ENCODE results near the gene ATP9B. TPM values are rescaled to one million over a fixed set of nuclear protein-coding genes. Genes with fewer than 3 reads are reported as not detected.

The ATP9B gene
- total RNA-seq, 1 experiment from 2014 or later: 20.9 TPM

DNA sequence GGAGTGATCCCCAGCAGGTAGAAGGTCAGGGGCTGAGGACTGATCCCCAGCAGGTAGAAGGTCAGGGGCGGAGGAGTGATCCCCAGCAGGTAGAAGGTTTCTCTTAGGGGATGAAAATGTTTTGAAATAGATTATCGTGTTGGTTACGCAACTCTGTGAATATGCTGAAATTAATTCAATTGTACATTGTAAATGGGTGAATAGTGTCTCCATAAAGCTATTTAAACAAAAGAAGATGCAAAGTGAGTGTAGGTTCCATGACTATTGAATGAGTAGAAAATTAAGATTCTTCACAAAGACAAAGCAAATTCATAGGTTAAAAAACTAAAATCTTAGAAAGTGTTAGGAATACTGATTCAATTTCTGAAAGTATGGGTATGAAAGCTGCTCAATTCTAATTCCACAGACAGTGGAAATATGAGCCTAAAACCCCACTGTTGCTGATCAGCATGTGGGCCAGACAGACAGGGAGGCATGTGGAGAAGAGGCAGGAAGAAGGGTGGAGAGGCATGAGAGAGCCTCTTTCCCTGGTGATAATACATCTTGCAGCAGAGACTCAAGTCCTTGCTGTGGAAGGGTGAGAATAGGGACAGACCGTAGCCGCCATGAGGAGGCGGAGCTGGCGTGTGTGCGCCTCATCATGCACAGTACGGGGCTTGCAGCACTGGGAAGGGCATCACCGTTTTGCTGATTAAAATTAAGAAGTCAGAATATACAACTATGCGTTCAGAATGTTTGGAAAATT lies 240.6 kb downstream of the ATP9B start:
- no peak overlapping the region for H3K56ac ChIP-seq (ENCODE audit: insufficient read length, low read depth, low read length)
- H2AFZ ChIP-seq (ENCODE audit: low read length): no peak overlapping the region
- Mint-ChIP-seq H3K9me3 (no peaks in the 10 kb centered on the region), H3K36me3 (ENCODE audit: insufficient read depth in 1 of 3, low read depth in 3 of 3) (peaks cover 11 to 26% (median 18%) of the 10 kb centered on the region in 3 experiments), H3K4me3 (no peak overlapping the region), H3K27me3 (ENCODE audit: low read depth) (no peaks in the 10 kb centered on the region), H3K27ac (peak overlapping the region in 2 of 3 experiments; percentile 16 to 44; a peak in 3 of 7 replicates), H3K4me1 (no peaks in the 10 kb centered on the region)
- H4K5ac ChIP-seq (ENCODE audit: insufficient read length, low read depth, low read length): no peak overlapping the region
- H2BK120ac ChIP-seq (ENCODE audit: low read depth, low read length, poor library complexity, severe bottlenecking): no peak overlapping the region
- no peak overlapping the region for H3K18ac ChIP-seq (ENCODE audit: insufficient read length, low read depth, low read length)
- no peak overlapping the region for H2BK15ac ChIP-seq (ENCODE audit: low read depth, low read length)
- no peaks in the 10 kb centered on the region for H3K79me2 ChIP-seq (ENCODE audit: insufficient read depth, low read length)
- no peak overlapping the region for H3K4me2 ChIP-seq (ENCODE audit: insufficient read depth, insufficient read length, low read length)
- no peak overlapping the region for H2BK20ac ChIP-seq (ENCODE audit: low read depth, low read length, poor library complexity, severe bottlenecking)
- no peak overlapping the region for H2BK12ac ChIP-seq (ENCODE audit: insufficient read length, low read depth, low read length)
- no peaks in the 10 kb centered on the region for H4K20me1 ChIP-seq (ENCODE audit: control insufficient read depth, insufficient read depth, insufficient read length)
- TF ChIP-seq, protein P1, sequence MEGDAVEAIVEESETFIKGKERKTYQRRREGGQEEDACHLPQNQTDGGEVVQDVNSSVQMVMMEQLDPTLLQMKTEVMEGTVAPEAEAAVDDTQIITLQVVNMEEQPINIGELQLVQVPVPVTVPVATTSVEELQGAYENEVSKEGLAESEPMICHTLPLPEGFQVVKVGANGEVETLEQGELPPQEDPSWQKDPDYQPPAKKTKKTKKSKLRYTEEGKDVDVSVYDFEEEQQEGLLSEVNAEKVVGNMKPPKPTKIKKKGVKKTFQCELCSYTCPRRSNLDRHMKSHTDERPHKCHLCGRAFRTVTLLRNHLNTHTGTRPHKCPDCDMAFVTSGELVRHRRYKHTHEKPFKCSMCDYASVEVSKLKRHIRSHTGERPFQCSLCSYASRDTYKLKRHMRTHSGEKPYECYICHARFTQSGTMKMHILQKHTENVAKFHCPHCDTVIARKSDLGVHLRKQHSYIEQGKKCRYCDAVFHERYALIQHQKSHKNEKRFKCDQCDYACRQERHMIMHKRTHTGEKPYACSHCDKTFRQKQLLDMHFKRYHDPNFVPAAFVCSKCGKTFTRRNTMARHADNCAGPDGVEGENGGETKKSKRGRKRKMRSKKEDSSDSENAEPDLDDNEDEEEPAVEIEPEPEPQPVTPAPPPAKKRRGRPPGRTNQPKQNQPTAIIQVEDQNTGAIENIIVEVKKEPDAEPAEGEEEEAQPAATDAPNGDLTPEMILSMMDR (conservative IDR thresholded peaks at IDR 0.05): no peak
- 100% methylated on average over 2 of the region's 11 CpGs for WGBS (ENCODE audit: extremely low coverage, insufficient read length, low lambda C conversion rate)
- no peak overlapping the region for H4K91ac ChIP-seq (ENCODE audit: insufficient read length, low read depth, low read length)
- no peak for DNase-seq
- no peak overlapping the region for H4K8ac ChIP-seq (replicated peaks; ENCODE audit: insufficient read length, low read depth, low read length)
- no peak overlapping the region for H2BK5ac ChIP-seq (ENCODE audit: insufficient read length, low read length)
- no peak overlapping the region for H3K14ac ChIP-seq (ENCODE audit: insufficient read depth, low read length)
- no peaks in the 10 kb centered on the region for H3K4me1 ChIP-seq (ENCODE audit: insufficient read depth, low read length)
- H3K9me3 ChIP-seq (ENCODE audit: control insufficient read depth, low read depth, low read length): no peaks in the 10 kb centered on the region
- no peaks in the 10 kb centered on the region for H3K27me3 ChIP-seq (ENCODE audit: insufficient read depth, low read length)
- no peaks in the 10 kb centered on the region for H3K23me2 ChIP-seq (ENCODE audit: insufficient read length, low read depth, low read length, poor library complexity, severe bottlenecking)
- no peak overlapping the region for H2AK5ac ChIP-seq (ENCODE audit: insufficient read length, low read length)
- H3T11ph ChIP-seq (ENCODE audit: low read length): no peak overlapping the region
- no peak overlapping the region for H3K9ac ChIP-seq (ENCODE audit: extremely low read depth, insufficient read length, low read length)
- no peaks in the 10 kb centered on the region for H3K79me1 ChIP-seq (ENCODE audit: insufficient read depth, low read depth, low read length, poor library complexity, severe bottlenecking)
- H3K23ac ChIP-seq (ENCODE audit: insufficient read length, low read depth, low read length): no peak overlapping the region
- H3K4ac ChIP-seq (ENCODE audit: low read depth, low read length): no peak overlapping the region
- no peak overlapping the region for H3K27ac ChIP-seq (ENCODE audit: insufficient read length, low read depth, low read length)
